Middle frontal gyrus (tissue), 1 donor: ENCODE data around the gene NXPH4.

Experiments
- DNase-seq: peaks from one replicate; pipeline ENCODE4 v3.0.0-alpha.2; 2015; ENCODE audit warnings: low spot score; ENCODE audit errors: extremely low spot score

NXPH4 gene

GRCh38 chr12:57270966-57271470 lies 54.4 kb downstream of the NXPH4 start:
- DNase-seq = no peak

GRCh38 chr12:57272337-57273151 lies 56.0 kb downstream of the NXPH4 start:
- DNase-seq = no peak

- no peak for DNase-seq
Observed at GRCh38 chr12:57273516-57273915, 56.9 kb downstream of the NXPH4 start.
